Mucosa of gallbladder (tissue), 1 donor: ENCODE measurements around the gene HNF1A. TPM values are rescaled to one million over a fixed set of nuclear protein-coding genes. Genes with fewer than 3 reads are reported as not detected.

Source experiments
- DNase-seq: peaks from one replicate; pipeline ENCODE4 v3.0.0-alpha.2; 2020; ENCODE audit warnings: low spot score
- total RNA-seq: library from RNA; stranded (reverse); gene quantifications from one replicate; pipeline ENCODE4 v1.2.1, GENCODE V29; 2021
- donor health status: DM: no; HTN: no; CAD: no.

Gene HNF1A
- total RNA-seq, 1 donor from 2014 or later, result 12.0 TPM

- DNase-seq, result no peak
Observed at GRCh38 chr12:120988234-120988633, 9.9 kb downstream of the HNF1A start.

GRCh38 chr12:120988658-120989057, 10.3 kb downstream of the HNF1A start:
- no peak for DNase-seq

GRCh38 chr12:120989687-120990086, 11.3 kb downstream of the HNF1A start:
- DNase-seq, result no peak

GRCh38 chr12:120990487-120991055, 12.2 kb downstream of the HNF1A start:
- no peak for DNase-seq

- DNase-seq, result no peak
Observed at GRCh38 chr12:120991965-120992364, 13.6 kb downstream of the HNF1A start.

- no peak for DNase-seq
Observed at GRCh38 chr12:120992989-120993388, 14.6 kb downstream of the HNF1A start.

- no peak for DNase-seq
Observed at GRCh38 chr12:120993496-120993895, 15.2 kb downstream of the HNF1A start.

GRCh38 chr12:120994059-120994458, 15.7 kb downstream of the HNF1A start:
- no peak for DNase-seq

- no peak for DNase-seq
Observed at GRCh38 chr12:120994589-120995337, 16.4 kb downstream of the HNF1A start.

GRCh38 chr12:120996133-120996746, 17.9 kb downstream of the HNF1A start:
- no peak for DNase-seq

GRCh38 chr12:120997448-120997847, 19.1 kb downstream of the HNF1A start:
- no peak for DNase-seq

- no peak for DNase-seq
Observed at GRCh38 chr12:120998435-120998834, 20.1 kb downstream of the HNF1A start.

- DNase-seq, result no peak
Observed at GRCh38 chr12:120999191-121000120, 21.1 kb downstream of the HNF1A start.

GRCh38 chr12:121000530-121000929, 22.2 kb downstream of the HNF1A start:
- no peak for DNase-seq

GRCh38 chr12:121001060-121001459, 22.7 kb downstream of the HNF1A start:
- no peak for DNase-seq

GRCh38 chr12:121001841-121002483, 23.6 kb downstream of the HNF1A start:
- no peak for DNase-seq

- DNase-seq, result peak; percentile 42
Observed at GRCh38 chr12:121003650-121004049, 25.3 kb downstream of the HNF1A start.

- peak; percentile 54 for DNase-seq
Observed at GRCh38 chr12:121004253-121004815, 26.0 kb downstream of the HNF1A start.

- peak; percentile 52 for DNase-seq
Observed at GRCh38 chr12:121005346-121005815, 27.0 kb downstream of the HNF1A start.

- DNase-seq, result no peak
Observed at GRCh38 chr12:121008347-121009098, 30.2 kb downstream of the HNF1A start.
